GM19238 (cell line): ENCODE measurements around the gene PLXNB3.

Experiments
- DNase-seq: peaks from one replicate; pipeline ENCODE4 v3.0.0; 2011; ENCODE audit warnings: low spot score; ENCODE audit not compliant: insufficient read length

PLXNB3 gene

GRCh38 chrX:153755136-153755535 is 8.9 kb upstream of the PLXNB3 start:
- DNase-seq: no peak

GRCh38 chrX:153761863-153762262 is 2.2 kb upstream of the PLXNB3 start:
- no peak for DNase-seq

GRCh38 chrX:153762626-153763173 is 1.3 kb upstream of the PLXNB3 start:
- no peak for DNase-seq

- DNase-seq: no peak
Observed at GRCh38 chrX:153763298-153763932, 634 bp upstream of the PLXNB3 start.

- DNase-seq: peak; percentile 1
Observed at GRCh38 chrX:153764786-153765137, 713 bp downstream of the PLXNB3 start.

- no peak for DNase-seq
Observed at GRCh38 chrX:153765138-153766079, 1.4 kb downstream of the PLXNB3 start.

GRCh38 chrX:153766098-153766817 is 2.2 kb downstream of the PLXNB3 start:
- DNase-seq: peak; percentile 7

- DNase-seq: no peak
Observed at GRCh38 chrX:153766871-153767673, 3.0 kb downstream of the PLXNB3 start.

GRCh38 chrX:153767674-153768055 is 3.6 kb downstream of the PLXNB3 start:
- DNase-seq: no peak

GRCh38 chrX:153768311-153769157 is 4.5 kb downstream of the PLXNB3 start:
- DNase-seq: no peak

- DNase-seq: no peak
Observed at GRCh38 chrX:153769158-153769864, 5.3 kb downstream of the PLXNB3 start.

GRCh38 chrX:153769865-153770600 is 6.0 kb downstream of the PLXNB3 start:
- DNase-seq: no peak

- no peak for DNase-seq
Observed at GRCh38 chrX:153770601-153771414, 6.8 kb downstream of the PLXNB3 start.

GRCh38 chrX:153771415-153772315 is 7.6 kb downstream of the PLXNB3 start:
- no peak for DNase-seq

GRCh38 chrX:153772316-153773217 is 8.5 kb downstream of the PLXNB3 start:
- DNase-seq: no peak

- DNase-seq: no peak
Observed at GRCh38 chrX:153773218-153773611, 9.2 kb downstream of the PLXNB3 start.
